Activated T-helper 17 cell treated with anti-CD3 and anti-CD28 coated beads, Interleukin-2, amount 50 U/mL, for 72 hours (primary cell): ENCODE data around the gene GMPPA. TPM values are rescaled to one million over a fixed set of nuclear protein-coding genes. Genes with fewer than 3 reads are reported as not detected.

ENCODE experiments used
- ATAC-seq: fragments of 150-1000 bp; cut with Tn5 transposase; replicated peaks from 2 replicates; pipeline ENCODE4 v1.10.0; 2021; ENCODE audit warnings: mild to moderate bottlenecking, moderate library complexity
- H3K27ac Mint-ChIP-seq: one replicate; pipeline ENCODE4 v1.8.0; 2022; ENCODE audit warnings: mixed read lengths
- H3K27me3 Mint-ChIP-seq: one replicate; pipeline ENCODE4 v1.8.0; 2022; ENCODE audit warnings: mixed read lengths
- H3K36me3 Mint-ChIP-seq: one replicate; pipeline ENCODE4 v1.8.0; 2022; ENCODE audit warnings: low read depth, mild to moderate bottlenecking, mixed read lengths
- H3K4me1 Mint-ChIP-seq: one replicate; pipeline ENCODE4 v1.8.0; 2022; ENCODE audit warnings: mixed read lengths
- H3K4me3 Mint-ChIP-seq: one replicate; pipeline ENCODE4 v1.8.0; 2022; ENCODE audit warnings: mild to moderate bottlenecking, mixed read lengths
- H3K9me3 Mint-ChIP-seq: one replicate; pipeline ENCODE4 v1.8.0; 2022; ENCODE audit warnings: mixed read lengths
- total RNA-seq, 2 donors: library from RNA; stranded (reverse); gene quantifications; one replicate each; pipeline ENCODE4 v1.2.3, GENCODE V29; 2022

The GMPPA gene
- total RNA-seq, 2 donors from 2014 or later: 31.7 to 36.3 TPM

DNA sequence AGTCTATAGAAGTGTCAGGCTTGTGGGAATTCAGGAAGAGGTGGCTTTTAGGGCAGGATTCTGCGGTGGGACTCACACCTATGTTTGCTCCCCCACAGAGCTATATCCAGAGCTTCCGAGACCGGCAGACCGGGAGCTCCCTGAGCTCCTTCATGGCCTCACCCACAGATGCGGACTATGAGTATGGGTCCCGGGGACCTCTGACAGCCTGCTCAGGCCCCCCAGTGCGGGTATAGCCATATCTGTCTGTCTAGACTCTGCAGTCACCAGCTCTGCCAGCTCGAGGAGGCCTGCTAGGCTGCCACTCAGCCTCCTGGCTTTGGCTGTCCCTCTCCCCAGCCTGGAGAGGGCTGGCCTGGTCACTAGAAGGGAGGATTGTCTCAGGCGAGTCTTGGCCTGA, 50.9 kb downstream of the GMPPA start:
- peaks cover 10% of the 10 kb centered on the region for H3K4me1 Mint-ChIP-seq
- H3K4me3 Mint-ChIP-seq: no peak overlapping the region
- no peaks in the 10 kb centered on the region for H3K9me3 Mint-ChIP-seq
- no peaks in the 10 kb centered on the region for H3K36me3 Mint-ChIP-seq
- peaks cover 24% of the 10 kb centered on the region for H3K27me3 Mint-ChIP-seq
- no peak for ATAC-seq
- H3K27ac Mint-ChIP-seq: no peak overlapping the region

GRCh38 chr2:219551441-219552381, 53.0 kb downstream of the GMPPA start:
- H3K9me3 Mint-ChIP-seq: no peaks in the 10 kb centered on the region
- H3K4me1 Mint-ChIP-seq: peaks cover 5% of the 10 kb centered on the region
- H3K27ac Mint-ChIP-seq: no peak overlapping the region
- peak; percentile 33 for ATAC-seq
- peak overlapping the region; percentile 75 for H3K4me3 Mint-ChIP-seq
- H3K27me3 Mint-ChIP-seq: peaks cover 26% of the 10 kb centered on the region
- no peaks in the 10 kb centered on the region for H3K36me3 Mint-ChIP-seq

GRCh38 chr2:219552382-219553167, 53.9 kb downstream of the GMPPA start:
- H3K9me3 Mint-ChIP-seq: no peaks in the 10 kb centered on the region
- no peak overlapping the region for H3K27ac Mint-ChIP-seq
- H3K36me3 Mint-ChIP-seq: no peaks in the 10 kb centered on the region
- peaks cover 28% of the 10 kb centered on the region for H3K27me3 Mint-ChIP-seq
- peak overlapping the region; percentile 75 for H3K4me3 Mint-ChIP-seq
- peak; percentile 94 for ATAC-seq
- H3K4me1 Mint-ChIP-seq: peaks cover 5% of the 10 kb centered on the region

DNA sequence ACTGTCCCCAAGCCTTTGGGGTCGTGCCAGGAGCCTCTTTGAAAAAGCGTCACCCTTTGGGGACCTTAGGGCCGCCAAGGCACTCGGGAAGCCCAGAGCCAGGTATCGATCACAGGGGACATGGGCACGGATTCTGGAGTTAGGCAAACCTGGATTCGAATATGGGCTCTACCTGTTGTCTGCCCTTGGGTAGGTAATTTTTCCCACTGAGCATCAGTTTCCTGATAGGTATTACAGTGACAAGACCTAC, 54.4 kb downstream of the GMPPA start:
- no peaks in the 10 kb centered on the region for H3K36me3 Mint-ChIP-seq
- H3K4me1 Mint-ChIP-seq: peaks cover 5% of the 10 kb centered on the region
- no peak for ATAC-seq
- no peaks in the 10 kb centered on the region for H3K9me3 Mint-ChIP-seq
- peak overlapping the region; percentile 75 for H3K4me3 Mint-ChIP-seq
- peaks cover 28% of the 10 kb centered on the region for H3K27me3 Mint-ChIP-seq
- no peak overlapping the region for H3K27ac Mint-ChIP-seq

- no peak for ATAC-seq
- Mint-ChIP-seq H3K4me3 (peak overlapping the region; percentile 75), H3K27me3 (peaks cover 24% of the 10 kb centered on the region), H3K36me3 (no peaks in the 10 kb centered on the region), H3K27ac (no peak overlapping the region), H3K4me1 (peaks cover 5% of the 10 kb centered on the region), H3K9me3 (no peaks in the 10 kb centered on the region)
Observed at GRCh38 chr2:219553463-219553963, 54.8 kb downstream of the GMPPA start.

DNA sequence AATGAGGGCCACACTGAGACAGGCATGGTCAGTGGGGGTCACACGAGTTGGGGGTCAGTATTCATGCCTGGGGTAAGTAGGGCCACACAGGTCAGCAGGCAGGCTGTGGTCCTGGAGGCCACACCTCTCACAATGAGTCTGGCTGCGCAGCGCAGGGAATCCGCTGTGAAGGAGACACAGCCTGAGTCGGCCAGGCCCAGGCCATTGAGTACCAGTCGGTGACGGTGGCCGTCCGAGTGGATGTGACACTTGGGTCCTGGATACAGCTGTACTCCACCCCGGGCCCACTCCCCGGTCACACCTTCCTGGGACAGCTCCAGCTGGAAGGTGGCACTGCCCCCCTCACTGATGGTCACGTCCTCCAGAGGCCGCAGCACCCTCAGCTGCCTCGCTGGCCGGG, 55.7 kb downstream of the GMPPA start:
- no peak for ATAC-seq
- no peaks in the 10 kb centered on the region for H3K36me3 Mint-ChIP-seq
- no peaks in the 10 kb centered on the region for H3K9me3 Mint-ChIP-seq
- peaks cover 5% of the 10 kb centered on the region for H3K4me1 Mint-ChIP-seq
- no peak overlapping the region for H3K4me3 Mint-ChIP-seq
- H3K27ac Mint-ChIP-seq: no peak overlapping the region
- peaks cover 23% of the 10 kb centered on the region for H3K27me3 Mint-ChIP-seq

DNA sequence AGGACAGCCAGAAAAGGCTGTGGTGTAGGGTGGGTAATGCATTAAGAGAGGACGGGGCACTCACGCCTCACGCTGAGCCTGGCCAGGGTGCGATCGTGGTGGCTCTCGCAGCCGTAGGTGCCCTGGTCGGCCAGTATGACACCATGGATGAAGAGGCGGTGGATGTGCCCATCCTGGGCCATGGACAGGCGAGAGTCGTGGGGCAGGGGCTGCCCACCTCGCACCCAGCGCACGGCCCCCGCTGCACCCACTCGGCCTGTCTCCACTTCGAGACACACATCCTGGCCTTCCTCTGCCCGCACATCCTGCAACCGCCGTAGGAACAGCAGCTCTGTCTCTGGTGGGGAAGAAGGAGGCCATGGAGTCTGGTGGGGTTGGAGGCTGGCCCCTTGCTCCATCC, 57.3 kb downstream of the GMPPA start:
- peaks cover 28% of the 10 kb centered on the region for H3K27me3 Mint-ChIP-seq
- H3K4me3 Mint-ChIP-seq: no peak overlapping the region
- no peaks in the 10 kb centered on the region for H3K36me3 Mint-ChIP-seq
- H3K4me1 Mint-ChIP-seq: peaks cover 2% of the 10 kb centered on the region
- no peak for ATAC-seq
- no peak overlapping the region for H3K27ac Mint-ChIP-seq
- H3K9me3 Mint-ChIP-seq: no peaks in the 10 kb centered on the region

DNA sequence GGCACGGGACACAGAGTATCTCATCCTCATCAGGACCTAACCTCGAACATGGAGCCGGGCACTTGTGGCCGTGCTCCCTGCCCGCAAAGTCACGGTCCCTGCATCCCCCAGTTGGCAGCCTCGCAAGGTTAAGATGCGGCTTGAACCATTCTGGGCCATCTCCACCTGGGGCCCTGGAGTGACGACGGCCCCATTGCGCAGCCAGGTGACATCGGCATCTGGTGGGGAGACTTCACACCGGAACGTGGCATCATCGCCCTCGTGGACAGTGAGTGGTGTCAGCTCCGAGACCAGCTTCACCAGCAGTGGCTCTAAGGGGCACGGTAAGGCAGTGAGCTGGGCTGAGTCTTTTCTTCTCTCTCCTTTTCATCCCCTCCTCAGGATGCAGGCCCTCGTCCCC, 57.7 kb downstream of the GMPPA start:
- no peak overlapping the region for H3K27ac Mint-ChIP-seq
- H3K4me1 Mint-ChIP-seq: no peaks in the 10 kb centered on the region
- H3K27me3 Mint-ChIP-seq: peaks cover 26% of the 10 kb centered on the region
- no peak overlapping the region for H3K4me3 Mint-ChIP-seq
- H3K36me3 Mint-ChIP-seq: no peaks in the 10 kb centered on the region
- H3K9me3 Mint-ChIP-seq: no peaks in the 10 kb centered on the region
- ATAC-seq: no peak

Other genes starting within 250 kb of the GMPPA start
- not detected for gene TUBA4B, start 245.6 kb upstream of the GMPPA start, total RNA-seq
- 100 to 1,000 TPM; 347 to 530 TPM for gene TUBA4A, start 245.0 kb upstream of the GMPPA start, total RNA-seq
- 100 to 1,000 TPM in 1 of 2 donors, 10 to 100 TPM in 1; 55.7 to 153 TPM for gene DNAJB2, start 219.5 kb upstream of the GMPPA start, total RNA-seq
- 1 to 10 TPM in 1 of 2 donors, under 1 TPM in 1; 0.67 to 6.3 TPM for gene PTPRN, start 189.5 kb upstream of the GMPPA start, total RNA-seq
- not detected for gene RESP18, start 166.1 kb upstream of the GMPPA start, total RNA-seq
- 10 to 100 TPM; 80.9 to 99.6 TPM for gene DNPEP, start 111.0 kb upstream of the GMPPA start, total RNA-seq
- not detected for gene DES, start 80.5 kb upstream of the GMPPA start, total RNA-seq
- gene SPEG, start 64.0 kb upstream of the GMPPA start, total RNA-seq: 1 to 10 TPM in 1 of 2 donors, under 1 TPM in 1; 0.79 to 1.7 TPM
- gene ASIC4, start 15.6 kb downstream of the GMPPA start, total RNA-seq: under 1 TPM in 1 of 2 donors, not detected in 1; 0.56 TPM
- gene CHPF, start 44.9 kb downstream of the GMPPA start, total RNA-seq: 10 to 100 TPM; 14.0 to 27.6 TPM
- gene TMEM198, start 45.1 kb downstream of the GMPPA start, total RNA-seq: 1 to 10 TPM; 3.7 to 5.1 TPM
- gene OBSL1, start 72.6 kb downstream of the GMPPA start, total RNA-seq: 1 to 10 TPM in 1 of 2 donors, under 1 TPM in 1; 0.84 to 1.1 TPM
- gene INHA, start 73.4 kb downstream of the GMPPA start, total RNA-seq: not detected
- gene STK11IP, start 99.0 kb downstream of the GMPPA start, total RNA-seq: 10 to 100 TPM; 28.4 to 31.4 TPM
- not detected for gene SLC4A3, start 128.7 kb downstream of the GMPPA start, total RNA-seq